ENCODE measurements around the gene FAM174C. TPM values are rescaled to one million over a fixed set of nuclear protein-coding genes. Genes with fewer than 3 reads are reported as not detected.

FAM174C gene
- total RNA-seq, 4 donors from 2014 or later = 47.2 to 69.1 (median 59.3) TPM

DNA sequence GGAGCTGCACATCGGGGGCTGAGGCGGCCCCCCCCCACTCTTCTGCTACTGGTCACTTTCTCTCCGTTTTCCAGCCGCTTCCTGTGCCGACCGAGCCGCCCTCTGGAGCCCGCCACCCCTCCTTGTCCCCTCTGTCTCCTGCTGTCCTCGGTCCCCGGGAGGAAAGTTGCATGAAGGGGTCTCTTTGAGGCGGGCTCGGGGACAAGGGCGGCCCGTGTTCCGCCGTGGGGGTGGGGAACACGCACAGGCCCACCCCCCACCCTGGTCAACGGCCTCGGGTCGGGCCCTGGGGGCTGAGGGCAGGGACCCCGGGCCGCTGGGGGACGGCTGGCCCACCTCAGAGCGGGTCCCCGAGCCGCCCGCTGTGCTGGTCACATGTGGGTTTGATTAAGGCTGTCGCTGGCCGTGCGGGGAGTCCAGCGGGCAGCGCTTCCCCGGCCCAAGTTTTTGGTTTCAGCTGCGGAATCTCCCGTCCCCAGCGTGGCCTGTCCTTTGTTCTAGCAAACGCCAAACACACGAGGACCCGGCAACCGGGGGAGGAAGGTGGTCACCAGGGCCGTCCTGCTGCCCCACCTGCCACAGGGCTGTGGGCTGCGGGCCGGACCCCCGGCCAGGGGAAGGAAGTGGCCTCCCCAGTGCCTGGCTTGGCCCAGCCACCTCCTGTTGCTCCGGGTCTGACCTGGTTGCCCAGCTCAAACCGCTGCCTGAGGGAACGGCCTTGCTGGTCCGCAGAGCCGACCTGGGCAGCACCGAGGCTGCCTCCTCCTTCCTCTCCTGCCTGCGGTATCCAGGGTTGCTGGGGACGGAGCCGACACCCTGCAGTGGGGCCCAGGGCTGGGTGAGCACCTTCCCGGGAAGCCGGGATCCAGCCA lies 12.3 kb downstream of the FAM174C start:
- TF ChIP-seq, protein P1, sequence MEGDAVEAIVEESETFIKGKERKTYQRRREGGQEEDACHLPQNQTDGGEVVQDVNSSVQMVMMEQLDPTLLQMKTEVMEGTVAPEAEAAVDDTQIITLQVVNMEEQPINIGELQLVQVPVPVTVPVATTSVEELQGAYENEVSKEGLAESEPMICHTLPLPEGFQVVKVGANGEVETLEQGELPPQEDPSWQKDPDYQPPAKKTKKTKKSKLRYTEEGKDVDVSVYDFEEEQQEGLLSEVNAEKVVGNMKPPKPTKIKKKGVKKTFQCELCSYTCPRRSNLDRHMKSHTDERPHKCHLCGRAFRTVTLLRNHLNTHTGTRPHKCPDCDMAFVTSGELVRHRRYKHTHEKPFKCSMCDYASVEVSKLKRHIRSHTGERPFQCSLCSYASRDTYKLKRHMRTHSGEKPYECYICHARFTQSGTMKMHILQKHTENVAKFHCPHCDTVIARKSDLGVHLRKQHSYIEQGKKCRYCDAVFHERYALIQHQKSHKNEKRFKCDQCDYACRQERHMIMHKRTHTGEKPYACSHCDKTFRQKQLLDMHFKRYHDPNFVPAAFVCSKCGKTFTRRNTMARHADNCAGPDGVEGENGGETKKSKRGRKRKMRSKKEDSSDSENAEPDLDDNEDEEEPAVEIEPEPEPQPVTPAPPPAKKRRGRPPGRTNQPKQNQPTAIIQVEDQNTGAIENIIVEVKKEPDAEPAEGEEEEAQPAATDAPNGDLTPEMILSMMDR (IDR thresholded peaks at IDR 0.05) = no peak
- no peak for ATAC-seq (ENCODE audit: low FRiP score)
- DNase-seq (ENCODE audit: low spot score) = no peak

DNA sequence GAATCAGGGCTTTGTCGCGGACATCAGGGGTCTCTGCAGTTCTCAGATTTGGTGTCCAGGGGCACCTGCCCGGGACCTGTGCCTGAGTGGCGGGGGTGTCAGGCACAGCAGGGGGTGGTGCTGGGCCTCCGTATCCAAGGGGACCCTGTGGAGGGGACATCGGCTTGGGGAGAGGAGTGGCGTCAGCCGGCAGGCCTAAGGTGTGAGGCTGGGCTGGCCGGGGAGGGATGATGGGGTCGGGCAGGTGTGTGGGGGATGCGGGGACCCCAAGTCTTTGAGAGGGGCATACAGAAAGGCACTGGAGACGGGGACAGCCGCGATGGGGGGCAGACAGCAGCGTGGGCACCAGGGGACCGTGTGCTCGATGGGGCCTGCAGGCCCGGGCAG lies 12.9 kb downstream of the FAM174C start:
- ATAC-seq (ENCODE audit: low FRiP score) = no peak
- DNase-seq (ENCODE audit: low spot score) = no peak
- TF ChIP-seq, protein P1 (IDR thresholded peaks at IDR 0.05) = no peak

DNA sequence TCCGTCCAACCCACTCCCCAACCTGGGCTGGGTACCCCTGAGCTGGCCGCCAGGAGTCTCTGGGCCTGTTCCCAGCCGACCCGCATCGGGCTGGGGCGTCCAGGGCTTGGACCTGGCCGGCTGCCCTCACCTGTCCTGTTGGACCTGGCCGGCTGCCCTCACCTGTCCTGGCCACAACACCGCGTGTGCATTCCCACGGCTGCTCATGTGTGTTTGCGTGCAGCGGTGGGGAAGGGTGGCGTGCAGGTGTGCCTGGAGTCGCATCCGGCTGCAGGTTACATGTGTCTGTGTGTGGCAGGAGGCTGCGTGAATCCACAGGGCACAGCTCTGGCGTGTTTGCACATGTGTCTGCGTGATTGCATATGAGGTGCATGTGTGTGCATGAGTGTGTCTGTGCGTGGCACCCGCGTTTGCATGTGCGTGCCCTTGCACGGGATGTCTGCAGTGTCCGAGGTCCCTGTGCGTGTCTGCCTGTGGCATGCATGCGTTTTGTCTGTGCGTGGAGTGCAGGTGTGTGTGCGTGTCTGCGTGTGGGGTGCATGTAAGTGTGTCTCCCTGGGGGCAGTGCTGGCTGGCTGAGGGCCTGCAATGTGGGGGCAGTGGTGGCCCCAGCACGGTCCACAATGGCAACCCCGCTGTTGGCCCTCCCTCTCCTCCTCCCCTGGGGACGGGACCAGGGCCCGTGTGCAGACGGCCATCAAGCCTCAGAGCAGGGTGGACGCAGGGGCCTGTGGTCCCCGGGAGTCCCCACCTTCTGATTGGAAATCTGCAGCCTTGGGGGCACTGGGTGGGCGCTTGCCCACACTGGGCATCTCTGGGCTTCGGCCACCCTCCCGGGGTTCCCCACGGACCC lies 13.7 kb downstream of the FAM174C start:
- TF ChIP-seq, protein P1 (IDR thresholded peaks at IDR 0.05) = no peak
- ATAC-seq (ENCODE audit: low FRiP score) (no peak), DNase-seq (ENCODE audit: low spot score) (no peak)

DNA sequence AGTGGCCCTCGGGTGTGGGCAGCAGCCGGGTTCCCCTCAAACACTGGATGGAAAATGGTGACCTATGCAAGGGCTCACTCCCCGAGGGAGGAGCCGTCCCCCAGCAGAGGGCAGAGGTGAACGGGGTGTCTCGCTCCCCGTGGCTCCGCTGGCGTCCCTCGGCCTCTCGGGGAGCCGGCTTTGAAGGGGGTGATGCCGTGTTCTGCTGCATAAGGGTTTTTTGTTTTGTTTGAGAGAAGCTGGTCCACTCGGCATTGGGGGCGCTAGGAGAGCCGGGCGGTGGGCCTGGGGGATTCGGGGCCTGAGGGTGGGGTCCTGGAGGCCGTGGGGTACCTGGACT lies 14.3 kb downstream of the FAM174C start:
- TF ChIP-seq, protein P1 (IDR thresholded peaks at IDR 0.05) = no peak
- ATAC-seq (ENCODE audit: low FRiP score) (no peak), DNase-seq (ENCODE audit: low spot score) (no peak)

DNA sequence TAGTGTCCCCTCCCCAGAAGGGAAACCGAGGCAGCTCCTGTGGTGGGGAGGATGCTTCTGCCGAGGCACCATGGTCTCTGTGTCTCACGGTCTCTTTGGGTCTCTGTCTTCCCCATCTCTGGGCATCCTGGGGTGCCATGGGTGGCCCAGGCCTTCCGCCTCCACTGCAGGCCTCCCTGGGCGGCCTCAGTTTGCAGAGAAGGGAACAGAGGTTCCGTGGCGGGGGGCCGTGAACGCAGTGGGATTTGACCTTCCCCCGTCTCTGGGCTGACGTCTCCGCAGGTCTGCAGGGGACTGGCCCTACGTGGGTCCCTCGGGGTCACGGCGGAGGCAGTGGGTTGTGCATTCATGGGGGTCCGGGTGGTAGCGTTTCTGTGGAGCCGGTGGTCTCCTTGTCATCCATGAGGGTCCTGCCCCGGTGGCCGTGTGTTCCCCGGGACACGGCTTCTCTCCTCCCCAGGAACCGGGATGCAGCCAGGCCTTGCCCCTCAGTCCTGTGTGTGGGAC lies 14.9 kb downstream of the FAM174C start:
- TF ChIP-seq, protein P1 (IDR thresholded peaks at IDR 0.05) = no peak
- DNase-seq (ENCODE audit: low spot score) = no peak
- no peak for ATAC-seq (ENCODE audit: low FRiP score)

DNA sequence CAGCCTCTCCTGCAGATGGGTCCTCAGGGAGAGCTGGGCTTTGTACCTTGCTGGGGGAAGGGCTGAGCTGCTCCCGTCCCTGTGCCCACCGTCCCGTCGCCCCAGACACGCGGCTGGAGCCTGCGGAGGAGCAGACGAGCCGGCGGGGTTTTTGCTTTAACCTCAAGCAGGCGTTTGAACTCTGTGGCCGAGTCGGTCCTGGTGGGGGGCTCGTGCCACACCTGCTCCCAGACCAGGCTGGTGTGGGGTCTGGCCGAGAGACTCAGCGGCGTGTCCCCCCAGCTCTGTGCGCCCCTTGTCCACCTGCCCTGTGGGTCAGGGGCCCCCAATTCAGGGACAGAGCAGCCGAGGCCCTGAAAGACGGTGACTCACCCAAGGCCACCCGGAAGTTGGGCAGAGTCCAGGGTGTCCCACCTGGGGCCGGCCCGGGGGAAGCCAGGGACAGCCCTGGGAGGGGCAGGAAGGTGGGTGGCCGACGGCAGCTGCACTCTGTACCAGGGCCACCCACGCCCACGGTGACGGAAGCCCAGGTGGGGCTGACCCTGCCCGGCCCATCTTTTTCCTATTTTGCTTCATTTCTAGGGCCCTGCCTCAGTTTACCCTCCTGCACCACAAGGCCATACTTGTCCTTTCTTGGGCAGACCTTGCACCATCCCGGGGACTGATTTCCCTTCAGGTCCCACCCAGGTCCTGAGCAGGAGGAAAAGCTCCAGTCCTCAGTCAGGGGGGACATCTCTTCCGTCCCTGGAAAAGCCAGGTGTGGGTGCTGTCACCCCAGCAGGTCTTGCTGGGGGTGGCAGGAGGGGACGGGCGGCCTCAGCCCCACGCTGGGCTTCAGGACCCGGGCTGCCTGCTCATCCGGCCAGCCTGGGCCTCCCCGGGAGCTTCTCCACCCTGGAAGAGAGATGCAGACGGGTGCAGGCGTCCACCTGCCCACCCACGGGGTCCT lies 15.6 kb downstream of the FAM174C start:
- DNase-seq (ENCODE audit: low spot score) (no peak), ATAC-seq (ENCODE audit: low FRiP score) (no peak)
- TF ChIP-seq, protein P1 (IDR thresholded peaks at IDR 0.05) = no peak

Measured in omental fat pad (tissue), 4 donors.